Ramos (cell line): ENCODE measurements around the gene DIAPH1.

Experiments used
- in situ Hi-C: fragments of 300-500 bp; cut with MboI; formaldehyde crosslinking; loops from one replicate; pipeline ENCODE4 v1.14.3; 2022; ENCODE audit warnings: low sequenced_read_pairs; ENCODE audit not compliant: unreplicated experiment

Gene DIAPH1

DNA sequence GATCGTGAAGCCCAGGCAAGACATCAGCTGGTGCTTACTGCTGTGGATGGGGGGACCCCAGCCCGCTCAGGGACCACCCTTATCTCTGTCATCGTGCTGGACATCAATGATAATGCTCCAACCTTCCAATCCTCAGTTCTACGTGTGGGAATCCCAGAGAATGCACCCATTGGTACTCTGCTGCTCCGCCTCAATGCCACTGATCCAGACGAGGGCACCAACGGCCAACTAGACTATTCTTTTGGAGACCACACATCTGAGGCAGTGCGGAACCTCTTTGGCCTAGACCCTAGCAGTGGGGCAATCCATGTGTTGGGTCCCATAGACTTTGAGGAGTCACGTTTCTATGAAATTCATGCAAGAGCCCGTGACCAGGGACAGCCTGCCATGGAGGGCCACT, 129.0 kb downstream of the DIAPH1 start:
- in situ Hi-C loops, result no loop called here

DNA sequence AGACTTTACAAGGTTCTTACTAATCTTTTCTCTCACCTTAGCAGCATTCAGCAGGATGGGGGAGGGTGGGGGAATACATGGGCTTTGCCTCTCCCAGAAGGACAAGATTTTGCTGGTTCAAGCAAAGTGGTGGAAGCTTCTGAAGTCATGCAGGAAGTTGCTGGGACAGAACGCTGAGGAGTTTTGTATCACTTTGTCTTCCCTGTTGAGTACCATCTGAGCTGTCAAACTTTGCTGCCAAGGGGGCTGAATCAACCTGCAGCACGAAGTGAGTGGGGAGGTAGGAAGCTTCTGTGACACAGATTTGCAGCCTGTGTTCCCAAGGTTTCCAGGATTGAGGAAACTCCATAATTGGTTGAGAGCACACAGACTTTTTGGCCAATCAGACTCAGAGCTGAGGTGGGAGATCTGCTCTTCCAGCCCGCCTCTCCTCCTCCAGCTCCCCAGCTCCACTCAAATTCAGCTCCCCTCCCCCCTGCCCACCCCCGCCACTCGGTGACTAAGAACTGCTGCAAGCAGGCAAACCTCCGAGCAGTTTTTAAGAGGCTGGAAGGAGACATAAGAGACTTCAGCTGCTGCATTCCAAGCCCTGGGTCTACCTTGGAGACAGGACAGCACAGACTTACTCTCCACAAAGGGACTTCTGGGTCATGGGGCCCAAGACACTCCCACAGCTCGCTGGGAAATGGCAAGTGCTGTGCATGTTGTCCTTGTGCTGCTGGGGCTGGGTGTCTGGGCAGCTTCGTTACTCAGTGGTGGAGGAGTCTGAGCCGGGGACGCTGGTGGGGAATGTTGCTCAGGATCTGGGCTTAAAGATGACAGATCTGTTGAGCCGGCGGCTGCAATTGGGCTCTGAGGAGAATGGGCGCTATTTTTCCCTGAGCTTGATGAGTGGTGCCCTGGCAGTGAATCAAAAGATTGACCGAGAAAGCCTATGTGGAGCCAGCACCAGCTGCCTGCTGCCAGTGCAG, 129.9 kb downstream of the DIAPH1 start, which contains the start of gene PCDHGC5:
Gene PCDHGC5 (plus strand): TSS at position 491 of the 971 bp plus-strand sequence. CDS start 160 bp downstream, at position 651.
- in situ Hi-C loops, result no loop called here

DNA sequence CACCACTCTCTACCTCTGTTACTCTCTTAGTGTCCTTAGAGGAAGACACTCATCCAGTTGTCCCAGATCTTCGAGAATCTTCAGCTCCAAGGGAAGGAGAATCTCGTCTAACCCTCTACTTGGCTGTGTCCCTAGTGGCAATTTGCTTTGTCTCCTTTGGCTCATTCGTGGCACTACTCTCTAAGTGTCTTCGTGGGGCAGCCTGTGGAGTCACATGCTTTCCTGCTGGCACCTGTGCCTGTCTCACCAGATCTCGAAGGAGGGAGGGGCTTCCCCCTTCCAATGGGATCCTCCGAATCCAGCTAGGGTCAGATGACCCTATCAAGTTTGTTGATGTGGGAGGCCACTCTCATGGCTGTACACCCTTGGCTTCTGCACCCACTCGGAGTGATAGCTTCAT, 131.7 kb downstream of the DIAPH1 start:
- in situ Hi-C loops, result no loop called here

DNA sequence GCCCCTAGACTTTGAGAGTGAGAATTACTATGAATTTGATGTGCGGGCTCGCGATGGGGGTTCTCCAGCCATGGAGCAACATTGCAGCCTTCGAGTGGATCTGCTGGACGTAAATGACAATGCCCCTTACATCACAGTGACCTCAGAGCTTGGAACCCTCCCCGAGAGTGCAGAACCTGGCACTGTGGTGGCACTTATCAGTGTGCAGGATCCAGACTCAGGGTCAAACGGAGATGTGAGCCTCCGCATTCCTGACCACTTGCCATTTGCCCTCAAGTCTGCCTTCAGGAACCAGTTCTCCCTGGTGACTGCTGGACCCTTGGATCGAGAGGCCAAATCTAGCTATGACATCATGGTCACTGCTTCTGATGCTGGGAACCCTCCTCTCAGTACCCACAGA, 132.7 kb downstream of the DIAPH1 start:
- in situ Hi-C loops, result no loop called here

DNA sequence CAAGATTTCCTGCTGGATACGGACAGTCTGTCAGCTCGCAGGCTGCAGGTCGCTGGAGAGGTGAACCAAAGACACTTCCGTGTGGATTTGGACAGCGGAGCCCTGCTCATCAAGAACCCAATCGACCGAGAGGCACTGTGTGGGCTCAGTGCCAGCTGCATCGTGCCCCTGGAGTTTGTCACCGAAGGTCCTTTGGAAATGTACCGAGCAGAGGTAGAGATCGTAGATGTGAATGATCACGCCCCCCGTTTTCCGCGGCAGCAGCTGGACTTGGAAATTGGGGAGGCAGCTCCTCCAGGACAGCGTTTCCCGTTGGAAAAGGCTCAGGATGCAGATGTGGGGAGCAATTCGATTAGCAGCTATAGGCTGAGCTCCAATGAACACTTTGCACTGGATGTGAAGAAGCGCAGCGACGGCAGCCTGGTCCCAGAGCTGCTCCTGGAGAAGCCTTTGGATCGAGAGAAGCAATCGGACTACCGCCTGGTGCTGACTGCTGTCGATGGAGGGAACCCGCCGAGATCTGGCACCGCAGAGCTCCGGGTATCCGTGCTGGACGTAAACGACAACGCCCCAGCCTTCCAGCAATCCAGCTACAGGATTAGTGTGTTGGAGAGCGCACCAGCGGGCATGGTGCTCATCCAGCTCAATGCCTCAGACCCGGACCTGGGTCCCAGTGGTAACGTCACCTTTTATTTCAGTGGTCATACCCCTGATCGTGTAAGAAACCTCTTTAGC, 133.3 kb downstream of the DIAPH1 start:
- in situ Hi-C loops, result no loop called here

DNA sequence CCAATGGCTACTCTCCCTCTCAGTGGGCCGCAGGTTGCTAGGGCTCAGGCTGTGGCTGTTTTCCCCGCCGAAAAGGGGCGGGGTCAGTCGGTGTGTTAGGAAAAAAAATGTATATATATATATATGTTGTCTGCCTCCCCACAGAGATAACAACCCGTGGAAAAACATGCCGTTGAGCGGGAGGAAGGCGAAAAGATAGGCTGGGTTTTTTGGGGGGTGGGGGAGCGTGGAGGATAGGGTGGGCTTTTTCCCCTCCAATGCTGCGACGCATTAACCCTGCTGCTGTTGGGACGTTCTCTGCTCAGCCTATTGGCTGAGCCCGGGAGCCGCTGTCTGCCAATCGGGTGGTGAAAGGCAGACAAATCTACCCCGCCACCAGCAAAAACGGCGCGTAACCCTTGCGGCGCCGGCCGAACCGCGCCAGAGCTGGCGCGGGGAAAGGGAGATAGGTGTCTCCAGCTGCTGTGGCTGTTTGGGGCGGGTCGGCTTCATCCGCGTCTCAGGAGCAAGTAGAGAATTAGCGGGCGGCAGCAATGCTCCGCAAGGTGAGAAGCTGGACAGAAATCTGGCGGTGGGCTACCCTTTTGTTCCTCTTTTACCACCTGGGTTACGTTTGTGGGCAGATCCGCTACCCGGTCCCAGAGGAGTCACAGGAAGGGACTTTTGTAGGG, 134.0 kb downstream of the DIAPH1 start, which contains the start of gene PCDHGC4:
Gene PCDHGC4 (plus strand): TSS at position 390 of the 671 bp plus-strand sequence. CDS start 144 bp downstream, at position 534.
- in situ Hi-C loops, result no loop called here

DNA sequence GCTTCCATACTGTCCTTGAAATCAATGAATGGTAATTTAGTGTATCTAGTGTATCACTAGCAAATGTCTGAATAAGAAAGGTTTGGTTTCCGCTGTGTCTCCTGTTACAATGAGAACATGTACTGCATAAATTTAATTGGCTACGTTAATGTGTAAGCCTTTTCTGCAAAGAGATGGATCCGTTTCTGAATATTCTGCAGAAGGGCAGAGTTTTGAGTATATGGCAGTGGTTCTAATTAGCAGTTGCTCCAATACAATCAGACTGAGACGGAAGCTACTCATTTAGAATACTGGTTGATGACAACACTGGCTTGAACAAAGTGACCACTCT, 134.5 kb downstream of the DIAPH1 start:
- in situ Hi-C loops, result no loop called here

DNA sequence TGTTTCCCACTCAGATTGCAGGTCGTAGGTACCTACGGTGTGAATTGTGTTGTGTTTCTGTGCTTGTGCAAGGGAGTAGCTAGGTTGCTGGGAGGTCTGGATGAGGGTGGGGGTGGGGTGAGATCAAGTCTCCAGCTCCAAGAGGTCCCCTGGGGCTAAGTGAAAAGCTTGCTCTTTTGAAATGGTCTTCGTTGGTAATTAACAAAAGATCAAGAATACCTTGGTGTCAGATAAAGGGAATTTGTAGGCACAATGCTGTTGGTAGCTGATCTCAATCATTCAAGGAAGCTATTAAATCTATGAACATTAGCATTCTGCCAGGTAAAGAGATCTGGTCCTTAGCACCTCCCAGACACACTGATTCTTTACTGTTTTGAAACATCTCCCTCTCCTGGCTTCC, 134.9 kb downstream of the DIAPH1 start:
- in situ Hi-C loops, result no loop called here

DNA sequence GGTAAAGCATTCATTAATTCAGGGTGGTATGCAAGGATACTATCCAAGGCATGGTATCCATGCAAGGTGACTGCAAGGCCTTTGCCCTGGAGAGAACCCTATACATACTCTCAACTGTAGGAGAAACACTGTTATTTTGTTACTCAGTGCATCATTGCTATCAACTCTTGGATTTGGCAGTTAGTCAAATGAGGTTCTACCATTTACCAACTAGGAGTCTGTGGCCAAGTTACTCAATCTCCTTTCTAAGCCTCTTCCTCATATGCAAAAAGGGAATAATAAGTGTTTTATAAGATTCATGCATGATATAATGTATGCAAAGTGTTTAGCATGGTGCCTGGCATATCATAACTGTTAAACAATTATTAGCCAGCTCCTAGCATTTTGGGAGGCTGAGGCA, 139.0 kb downstream of the DIAPH1 start:
- in situ Hi-C loops, result loop anchor here (5.0 kb wide), 1 partner anchor 78 kb away; no protein-coding TSS in a partner anchor

DNA sequence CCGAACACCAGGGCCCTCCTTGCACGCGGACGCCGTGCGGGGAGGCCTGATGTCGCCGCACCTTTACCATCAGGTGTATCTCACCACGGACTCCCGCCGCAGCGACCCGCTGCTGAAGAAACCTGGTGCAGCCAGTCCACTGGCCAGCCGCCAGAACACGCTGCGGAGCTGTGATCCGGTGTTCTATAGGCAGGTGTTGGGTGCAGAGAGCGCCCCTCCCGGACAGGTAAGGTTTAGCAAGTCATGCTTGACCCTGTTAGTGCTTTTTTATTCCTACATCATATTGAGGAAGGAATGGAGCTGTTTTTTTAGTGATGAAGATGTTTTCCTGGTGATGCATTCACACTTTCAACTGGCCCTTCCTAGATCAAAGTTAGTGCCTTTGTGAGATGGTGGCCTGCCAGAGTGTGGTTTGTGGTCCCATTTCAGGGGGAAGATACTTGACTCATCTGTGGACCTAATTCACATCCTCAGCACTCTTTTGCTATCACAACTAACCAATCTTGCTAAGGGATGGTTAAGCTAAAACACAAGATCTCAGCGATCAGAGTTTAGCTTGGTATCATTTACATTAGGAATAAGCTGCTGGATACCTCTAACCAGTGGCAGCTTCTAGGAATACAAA, 140.4 kb downstream of the DIAPH1 start:
- in situ Hi-C loops, result loop anchor here (5.0 kb wide), 1 partner anchor 79 kb away; no protein-coding TSS in a partner anchor

DNA sequence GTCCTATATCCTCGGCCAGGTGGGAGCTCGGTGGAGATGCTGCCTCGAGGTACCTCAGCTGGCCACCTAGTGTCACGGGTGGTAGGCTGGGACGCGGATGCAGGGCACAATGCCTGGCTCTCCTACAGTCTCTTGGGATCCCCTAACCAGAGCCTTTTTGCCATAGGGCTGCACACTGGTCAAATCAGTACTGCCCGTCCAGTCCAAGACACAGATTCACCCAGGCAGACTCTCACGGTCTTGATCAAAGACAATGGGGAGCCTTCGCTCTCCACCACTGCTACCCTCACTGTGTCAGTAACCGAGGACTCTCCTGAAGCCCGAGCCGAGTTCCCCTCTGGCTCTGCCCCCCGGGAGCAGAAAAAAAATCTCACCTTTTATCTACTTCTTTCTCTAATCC, 141.0 kb downstream of the DIAPH1 start:
- in situ Hi-C loops, result loop anchor here (5.0 kb wide), 1 partner anchor 79 kb away; no protein-coding TSS in a partner anchor

DNA sequence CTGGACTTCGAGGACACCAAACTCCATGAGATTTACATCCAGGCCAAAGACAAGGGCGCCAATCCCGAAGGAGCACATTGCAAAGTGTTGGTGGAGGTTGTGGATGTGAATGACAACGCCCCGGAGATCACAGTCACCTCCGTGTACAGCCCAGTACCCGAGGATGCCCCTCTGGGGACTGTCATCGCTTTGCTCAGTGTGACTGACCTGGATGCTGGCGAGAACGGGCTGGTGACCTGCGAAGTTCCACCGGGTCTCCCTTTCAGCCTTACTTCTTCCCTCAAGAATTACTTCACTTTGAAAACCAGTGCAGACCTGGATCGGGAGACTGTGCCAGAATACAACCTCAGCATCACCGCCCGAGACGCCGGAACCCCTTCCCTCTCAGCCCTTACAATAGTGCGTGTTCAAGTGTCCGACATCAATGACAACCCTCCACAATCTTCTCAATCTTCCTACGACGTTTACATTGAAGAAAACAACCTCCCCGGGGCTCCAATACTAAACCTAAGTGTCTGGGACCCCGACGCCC, 141.7 kb downstream of the DIAPH1 start:
- in situ Hi-C loops, result loop anchor here (5.0 kb wide), 1 partner anchor 80 kb away; no protein-coding TSS in a partner anchor

DNA sequence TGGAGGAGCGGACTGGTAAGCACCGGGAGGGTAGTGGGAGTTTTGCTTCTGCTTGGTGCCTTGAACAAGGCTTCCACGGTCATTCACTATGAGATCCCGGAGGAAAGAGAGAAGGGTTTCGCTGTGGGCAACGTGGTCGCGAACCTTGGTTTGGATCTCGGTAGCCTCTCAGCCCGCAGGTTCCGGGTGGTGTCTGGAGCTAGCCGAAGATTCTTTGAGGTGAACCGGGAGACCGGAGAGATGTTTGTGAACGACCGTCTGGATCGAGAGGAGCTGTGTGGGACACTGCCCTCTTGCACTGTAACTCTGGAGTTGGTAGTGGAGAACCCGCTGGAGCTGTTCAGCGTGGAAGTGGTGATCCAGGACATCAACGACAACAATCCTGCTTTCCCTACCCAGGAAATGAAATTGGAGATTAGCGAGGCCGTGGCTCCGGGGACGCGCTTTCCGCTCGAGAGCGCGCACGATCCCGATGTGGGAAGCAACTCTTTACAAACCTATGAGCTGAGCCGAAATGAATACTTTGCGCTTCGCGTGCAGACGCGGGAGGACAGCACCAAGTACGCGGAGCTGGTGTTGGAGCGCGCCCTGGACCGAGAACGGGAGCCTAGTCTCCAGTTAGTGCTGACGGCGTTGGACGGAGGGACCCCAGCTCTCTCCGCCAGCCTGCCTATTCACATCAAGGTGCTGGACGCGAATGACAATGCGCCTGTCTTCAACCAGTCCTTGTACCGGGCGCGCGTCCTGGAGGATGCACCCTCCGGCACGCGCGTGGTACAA, 142.5 kb downstream of the DIAPH1 start:
- in situ Hi-C loops, result loop anchor here (5.0 kb wide), 1 partner anchor 81 kb away; no protein-coding TSS in a partner anchor

DNA sequence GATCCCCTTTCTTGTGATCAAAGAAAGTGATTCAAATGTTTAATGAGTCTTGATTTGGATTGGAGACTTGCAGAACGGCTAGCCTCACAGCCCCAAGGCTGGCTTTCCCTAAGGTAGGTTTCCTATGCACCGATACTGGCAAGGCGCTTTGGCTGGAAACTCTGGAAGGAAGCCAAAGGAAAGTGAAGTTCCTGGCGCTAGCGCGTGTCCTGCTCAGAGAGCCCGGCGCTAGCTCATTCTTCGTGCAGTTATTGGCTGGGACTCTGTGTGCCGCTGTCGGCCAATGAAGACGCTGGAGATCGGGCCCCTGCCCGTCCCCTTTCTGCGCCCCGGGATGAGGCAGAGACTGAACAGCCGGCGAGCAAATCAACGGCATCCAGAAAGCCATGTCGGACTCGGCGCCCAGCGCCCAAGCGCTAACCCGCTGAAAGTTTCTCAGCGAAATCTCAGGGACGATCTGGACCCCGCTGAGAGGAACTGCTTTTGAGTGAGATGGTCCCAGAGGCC, 143.1 kb downstream of the DIAPH1 start, which contains the start of gene PCDHGC3:
Gene PCDHGC3 (plus strand): TSS at position 342 of the 507 bp plus-strand sequence. CDS start 151 bp downstream, at position 493.
- in situ Hi-C loops, result loop anchor here (5.0 kb wide), 1 partner anchor 82 kb away; no protein-coding TSS in a partner anchor

DNA sequence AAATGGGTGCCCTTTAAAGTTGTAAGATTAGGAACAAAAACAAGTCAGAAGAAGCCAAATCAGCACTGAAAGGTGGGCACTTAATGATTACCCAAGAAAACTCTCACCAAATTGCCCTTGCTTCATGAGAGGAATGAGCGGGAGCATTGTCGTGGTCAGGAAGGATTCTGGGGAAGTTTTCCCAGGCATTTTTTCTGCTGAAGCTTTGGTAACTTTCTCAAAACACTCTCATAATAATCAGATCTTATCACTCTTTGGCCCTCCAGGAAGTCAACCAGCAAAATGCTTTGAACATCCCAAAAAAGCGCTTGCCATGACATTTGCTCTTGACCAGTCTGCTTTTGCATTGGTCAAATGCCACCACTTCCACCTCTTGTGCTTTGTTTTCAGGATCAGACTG, 153.4 kb downstream of the DIAPH1 start:
- in situ Hi-C loops, result no loop called here
